Endometrium (tissue), 2 donors: ENCODE results near the gene BABAM1.

Source experiments
- FAIRE-seq: peaks from 2 replicates; lab custom pipeline; 2012; peaks lifted over from hg19 to GRCh38; lab: Jason Lieb, UNC
- donor health status: control.
- donor health status: control.

BABAM1 gene

GRCh38 chr19:17303940-17304267, 36.7 kb downstream of the BABAM1 start:
- FAIRE-seq = no peak

- no peak for FAIRE-seq
Measured at GRCh38 chr19:17304386-17305215, 37.4 kb downstream of the BABAM1 start.

GRCh38 chr19:17305216-17305516, 37.9 kb downstream of the BABAM1 start:
- FAIRE-seq = no peak

GRCh38 chr19:17305517-17306284, 38.5 kb downstream of the BABAM1 start, which contains the start of gene MRPL34:
MRPL34 (plus strand) TSS chr19:17305872; CDS start chr19:17305893, 21 bp downstream.
- peak; percentile 50 for FAIRE-seq

- no peak for FAIRE-seq
Measured at GRCh38 chr19:17306285-17306714, 39.1 kb downstream of the BABAM1 start.

GRCh38 chr19:17307876-17308377, 40.7 kb downstream of the BABAM1 start:
- FAIRE-seq = no peak

- FAIRE-seq = peak; percentile 100
Measured at GRCh38 chr19:17309198-17309964, 42.1 kb downstream of the BABAM1 start, which contains the start of gene DDA1. DDA1 (plus strand) TSS chr19:17309563; CDS start chr19:17309655, 92 bp downstream.

- FAIRE-seq = no peak
Measured at GRCh38 chr19:17309965-17310461, 42.8 kb downstream of the BABAM1 start.

GRCh38 chr19:17311455-17312188, 44.4 kb downstream of the BABAM1 start:
- no peak for FAIRE-seq

GRCh38 chr19:17312189-17313113, 45.2 kb downstream of the BABAM1 start:
- FAIRE-seq = no peak

- no peak for FAIRE-seq
Measured at GRCh38 chr19:17314007-17314593, 46.9 kb downstream of the BABAM1 start.

GRCh38 chr19:17318966-17319365, 51.7 kb downstream of the BABAM1 start:
- FAIRE-seq = no peak

GRCh38 chr19:17319473-17320238, 52.4 kb downstream of the BABAM1 start:
- no peak for FAIRE-seq

GRCh38 chr19:17320435-17320834, 53.2 kb downstream of the BABAM1 start:
- no peak for FAIRE-seq

GRCh38 chr19:17321655-17322489, 54.6 kb downstream of the BABAM1 start:
- no peak for FAIRE-seq

- FAIRE-seq = no peak
Measured at GRCh38 chr19:17322854-17323253, 55.6 kb downstream of the BABAM1 start.

- no peak for FAIRE-seq
Measured at GRCh38 chr19:17323300-17323963, 56.2 kb downstream of the BABAM1 start.

- FAIRE-seq = no peak
Measured at GRCh38 chr19:17323964-17324332, 56.7 kb downstream of the BABAM1 start.
